ACHN (cell line): ENCODE results near the gene GOLGA6C.
"Not testable (repeated sequence)": the region's sequence is repeated elsewhere in the genome, so short reads cannot be mapped to it uniquely, and the experiment has no call there.

Experiments
- DNase-seq: peaks from one replicate; pipeline ENCODE4 v3.0.0-alpha.2; 2015
- in situ Hi-C: cut with HindIII; loops from 2 replicates; pipeline ENCODE4 v1.10.0; 2017; ENCODE audit warnings: low sequenced_read_pairs, low pct_ligation_motif_present, low pct_unique_long_range_greater_than_20kb

The GOLGA6C gene

DNA sequence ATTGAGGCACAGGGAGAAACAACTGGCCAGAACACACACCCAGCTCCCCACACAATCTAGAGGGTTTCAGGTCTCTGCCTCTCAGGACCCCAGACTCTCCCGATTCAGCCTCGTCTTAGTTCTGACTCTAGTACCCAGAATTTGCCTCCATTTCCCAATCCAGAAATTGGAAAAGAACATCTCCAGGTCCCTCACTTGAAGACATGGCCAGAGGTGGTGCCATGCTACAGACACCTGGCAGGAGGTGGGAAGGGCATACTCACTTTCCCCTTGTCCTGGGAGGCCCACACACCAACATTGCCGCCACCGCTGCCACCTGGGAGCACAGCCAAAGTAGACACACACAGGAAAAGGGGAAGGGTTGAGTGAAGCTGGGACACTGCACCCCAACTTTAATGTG lies 44.6 kb downstream of the GOLGA6C start:
- DNase-seq, in situ Hi-C loops: not testable (repeated sequence)

DNA sequence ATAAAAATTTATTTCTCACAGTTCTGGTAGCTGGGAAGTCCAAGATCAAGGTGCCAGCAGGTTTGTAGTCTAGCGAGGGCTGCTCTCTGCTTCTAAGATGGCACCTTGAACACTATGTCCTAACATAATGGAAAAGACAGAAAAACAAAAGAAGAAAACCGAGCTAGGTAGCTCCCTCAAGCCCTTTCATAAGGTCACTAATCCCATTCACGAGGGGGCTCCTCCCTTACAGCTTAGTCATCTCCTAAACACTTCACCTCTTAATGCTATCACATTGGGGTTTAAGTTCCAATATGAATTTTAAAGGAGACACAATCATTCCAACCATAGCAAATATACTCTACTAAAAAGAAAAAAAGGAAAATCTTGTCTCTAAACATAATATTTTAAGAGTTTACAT lies 48.1 kb downstream of the GOLGA6C start:
- no peak for DNase-seq
- in situ Hi-C loops = no loop called here

DNA sequence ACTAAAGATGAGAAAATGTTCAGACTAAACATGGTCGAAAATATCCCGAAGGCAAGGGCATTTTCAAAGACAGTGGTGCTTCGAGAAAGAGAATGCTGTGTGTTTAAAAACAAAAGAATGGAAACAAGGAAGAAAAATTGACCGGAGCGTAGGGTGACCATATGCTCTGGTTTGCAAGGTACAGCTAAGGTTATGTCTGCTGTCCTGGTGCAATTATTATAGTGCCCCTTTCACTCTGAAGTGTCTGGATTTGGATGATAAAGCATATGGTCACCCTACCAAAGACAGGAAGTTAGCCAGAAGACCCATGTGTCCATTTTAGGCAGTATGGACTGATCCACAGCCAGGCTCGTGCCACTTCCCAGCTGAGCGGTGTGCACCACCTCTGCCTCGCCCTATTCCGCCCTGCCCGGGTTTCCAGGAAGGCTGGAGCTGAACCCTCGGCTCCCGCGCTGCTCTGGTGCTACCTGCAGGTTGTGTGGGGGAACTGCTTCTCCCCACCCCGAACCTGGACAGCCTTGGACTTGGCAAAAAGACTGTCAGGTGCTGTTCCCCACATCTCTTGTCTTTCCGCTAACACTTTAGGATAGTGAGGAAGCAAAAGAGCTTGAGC lies 49.8 kb downstream of the GOLGA6C start:
- DNase-seq = peak; percentile 46
- in situ Hi-C loops = no loop called here

DNA sequence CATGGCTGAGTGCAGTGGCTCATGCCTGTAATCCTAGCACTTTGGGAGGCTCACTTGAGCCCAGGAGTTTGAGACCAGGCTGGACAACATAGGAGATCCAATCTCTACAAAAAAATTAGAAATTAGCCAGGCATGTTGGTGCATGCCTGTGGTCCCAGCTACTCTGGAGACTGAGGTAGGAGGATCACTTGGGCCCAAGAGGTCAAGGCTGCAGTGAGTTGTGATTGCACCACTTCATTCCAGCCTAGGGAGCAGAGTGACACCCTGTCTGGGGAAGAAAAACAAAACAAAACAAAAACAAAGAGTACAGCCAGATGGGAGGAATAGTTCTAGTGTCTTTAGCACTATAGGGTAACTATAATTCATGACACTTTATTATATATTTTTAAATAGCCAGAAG lies 51.6 kb downstream of the GOLGA6C start:
- DNase-seq = no peak

DNA sequence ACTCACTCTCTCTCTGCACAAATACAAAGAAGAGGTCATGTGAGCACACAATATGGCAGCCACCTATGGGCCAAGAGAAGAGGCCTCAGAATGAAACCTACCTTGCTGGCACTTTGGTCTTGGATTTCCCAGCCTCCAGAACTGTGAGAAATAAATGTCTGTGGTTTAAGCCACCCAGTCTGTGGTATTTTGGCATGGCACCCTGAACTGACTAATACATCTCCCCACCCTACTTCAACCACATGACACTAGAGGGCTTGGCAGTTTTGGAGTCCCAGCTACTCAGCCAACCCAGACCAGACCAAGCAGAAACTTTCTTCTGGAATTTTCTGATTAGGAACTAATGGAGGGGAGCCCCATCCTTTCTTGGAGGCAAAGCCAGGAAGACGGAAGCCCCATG lies 54.4 kb downstream of the GOLGA6C start:
- peak; percentile 34 for DNase-seq
- in situ Hi-C loops = not testable (repeated sequence)

More for the DNA sequence above, 51.6 kb downstream of the GOLGA6C start:
- in situ Hi-C loops = no loop called here

DNA sequence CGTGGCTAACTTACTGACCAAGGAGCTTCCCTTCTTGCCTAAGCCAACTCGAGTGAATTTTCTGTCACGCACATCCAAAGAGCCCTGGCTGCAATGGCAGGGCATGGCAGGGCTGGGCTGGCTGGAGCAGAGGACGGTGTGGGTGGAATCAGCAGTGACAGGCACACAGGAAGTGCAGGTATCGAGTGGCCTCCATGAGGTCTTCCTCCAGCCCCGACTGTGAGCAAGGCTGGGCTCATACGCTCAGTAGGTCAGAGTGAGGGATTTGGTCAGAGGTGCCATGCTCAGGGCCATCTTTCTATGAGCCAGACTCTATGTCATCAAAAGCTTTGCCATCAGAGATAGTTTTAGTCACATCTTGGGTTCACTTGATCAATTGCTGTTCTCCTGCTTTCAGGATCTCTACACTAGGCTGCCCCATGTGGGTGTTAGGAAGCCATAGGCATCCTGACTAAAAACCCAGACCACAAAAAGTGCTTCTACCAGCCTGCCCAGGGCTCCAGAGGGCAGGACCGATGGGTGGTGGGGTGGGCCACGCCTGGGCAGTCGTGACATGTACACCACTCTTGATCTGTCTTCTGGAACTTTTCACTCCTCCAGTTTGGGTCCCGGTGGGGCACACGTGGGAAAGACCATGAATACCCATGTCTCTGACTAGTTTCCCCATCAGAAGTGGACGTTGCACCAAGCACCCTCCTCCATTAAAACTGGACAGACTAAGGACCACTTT lies 55.1 kb downstream of the GOLGA6C start:
- in situ Hi-C loops = no loop called here
- no peak for DNase-seq

DNA sequence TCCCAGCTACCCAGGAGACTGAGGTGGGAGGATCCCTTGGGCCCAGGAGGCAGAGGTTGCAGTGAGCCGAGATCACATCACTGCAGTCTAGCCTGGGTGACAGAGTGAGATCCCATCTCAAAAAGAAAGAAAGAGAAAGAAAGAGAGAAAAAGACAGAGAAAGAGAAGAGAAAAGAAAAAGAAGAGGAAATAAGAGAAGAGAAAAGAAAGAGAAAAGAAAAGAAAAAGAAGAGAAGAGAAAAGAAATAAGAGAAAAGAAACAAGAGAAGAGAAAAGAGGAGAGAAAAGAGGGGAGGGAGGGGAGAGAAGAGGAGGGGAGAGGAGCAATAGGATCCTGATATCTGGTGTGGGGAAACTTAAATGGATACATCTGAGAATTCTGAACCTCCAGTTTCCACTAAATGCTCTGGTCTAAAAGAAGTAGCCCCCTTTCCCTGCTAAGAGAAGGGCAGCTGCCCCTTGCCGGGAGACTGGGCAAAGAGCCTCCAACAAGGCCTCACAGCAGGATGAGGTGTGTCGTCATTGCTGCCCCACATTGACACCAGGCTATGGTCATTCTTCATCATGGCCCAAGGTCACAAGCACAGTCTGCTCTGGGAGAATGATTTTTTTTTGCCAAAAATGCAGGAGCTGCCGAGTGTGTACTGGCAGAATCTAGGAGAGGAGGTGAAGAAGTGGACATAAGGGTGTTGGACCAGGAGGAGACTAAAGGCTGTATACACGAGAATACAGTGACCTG lies 56.6 kb downstream of the GOLGA6C start:
- in situ Hi-C loops = no loop called here

DNA sequence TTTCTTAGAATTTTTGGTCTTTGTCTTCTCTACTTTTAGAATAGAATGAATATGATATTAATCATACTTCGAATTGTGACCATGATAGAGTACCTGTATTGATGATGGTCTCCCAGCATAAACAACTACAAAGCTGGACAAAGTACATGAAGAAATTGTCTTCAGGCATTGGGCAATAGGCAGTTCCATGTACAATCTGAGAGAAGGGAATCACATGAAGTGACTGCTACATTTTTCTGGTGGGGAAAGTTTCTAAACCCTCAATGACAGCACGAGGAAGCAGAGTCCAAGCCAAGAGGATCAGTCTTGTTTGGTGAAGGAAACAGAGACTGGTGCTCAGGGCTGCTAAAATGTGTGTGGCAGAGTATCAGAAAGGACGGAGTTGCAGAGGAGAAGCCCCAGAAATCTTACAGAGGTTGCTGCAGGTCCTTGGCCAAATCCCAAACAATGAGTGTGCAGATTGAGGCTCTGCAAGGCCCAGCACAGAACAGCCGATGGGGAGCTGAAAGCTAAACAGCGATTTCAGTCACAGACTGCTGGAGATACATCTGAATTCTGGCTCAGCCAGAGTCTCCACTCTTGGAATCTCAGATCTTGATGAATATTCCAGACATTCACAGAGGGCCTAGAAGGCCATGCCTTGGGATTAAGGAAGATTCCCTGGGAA lies 61.2 kb downstream of the GOLGA6C start:
- in situ Hi-C loops = not testable (repeated sequence)

More for the DNA sequence above, 56.6 kb downstream of the GOLGA6C start:
- no peak for DNase-seq

More for the DNA sequence above, 61.2 kb downstream of the GOLGA6C start:
- DNase-seq = not testable (repeated sequence)
